IMR-90 (cell line): Measurements from ENCODE around the gene IGDCC3. TPM values are rescaled to one million over a fixed set of nuclear protein-coding genes. Genes with fewer than 3 reads are reported as not detected.

ENCODE experiments used
- ATAC-seq: fragments of 200-7000 bp; cut with Tn5 transposase; 2 replicates; pipeline ENCODE4 v1.9.1; 2020; ENCODE audit warnings: low read depth, mild to moderate bottlenecking, moderate library complexity
- BruUV-seq: library from RNA; stranded (reverse); fragments of 400-500 nt; replicated peaks from 2 replicates; lab custom pipeline; 2021; lab: Mats Ljungman, UMichigan
- CTCF ChIA-PET: fragments of 300-600 bp; formaldehyde crosslinking; extraction: SDS; loops from one replicate; lab custom pipeline; 2021; ENCODE audit warnings: antibody characterized with exemption; lab: Yijun Ruan, JAX
- POLR2A ChIA-PET: fragments of 300-600 bp; sonication (Branson Sonifier 250); formaldehyde crosslinking; loops from one replicate; lab custom pipeline; 2022; ENCODE audit warnings: antibody characterized with exemption; ENCODE audit not compliant: unreplicated experiment; lab: Charles Lee
- DNase-seq: peaks from one replicate; pipeline ENCODE4 v3.0.0; 2013
- H2AFZ ChIP-seq: replicated peaks from 2 replicates; pipeline ENCODE3; 2013; ENCODE audit warnings: low read length, mild to moderate bottlenecking; ENCODE audit not compliant: poor library complexity
- H2AK5ac ChIP-seq: 2 replicates; pipeline ENCODE4 v1.6.1; 2013; ENCODE audit warnings: low read depth, low read length, inconsistent platforms
- H2AK9ac ChIP-seq: replicated peaks from 2 replicates; pipeline ENCODE3; 2013; ENCODE audit warnings: mild to moderate bottlenecking, low read depth, low read length, moderate library complexity; ENCODE audit not compliant: poor library complexity
- H2BK120ac ChIP-seq: 2 replicates; pipeline ENCODE4 v1.6.1; 2013; ENCODE audit warnings: low read depth, low read length, inconsistent platforms
- H2BK15ac ChIP-seq: 3 replicates; pipeline ENCODE4 v1.6.1; 2013; ENCODE audit warnings: low read depth, low read length, inconsistent platforms
- H2BK20ac ChIP-seq: 2 replicates; pipeline ENCODE4 v1.6.1; 2013; ENCODE audit warnings: low read depth, mild to moderate bottlenecking, inconsistent platforms, low read length, moderate library complexity
- H2BK5ac ChIP-seq: 2 replicates; pipeline ENCODE4 v1.6.1; 2013; ENCODE audit warnings: mild to moderate bottlenecking, low read depth, low read length, inconsistent platforms; ENCODE audit not compliant: poor library complexity, severe bottlenecking
- H3K14ac ChIP-seq: replicated peaks from 2 replicates; pipeline ENCODE4 v1.6.1; 2013; ENCODE audit warnings: low read depth, low read length, inconsistent platforms
- H3K18ac ChIP-seq: 2 replicates; pipeline ENCODE4 v1.6.1; 2013; ENCODE audit warnings: low read depth, low read length, control low read depth
- H3K23ac ChIP-seq: 2 replicates; pipeline ENCODE4 v1.6.1; 2013; ENCODE audit warnings: low read depth, low read length, inconsistent platforms
- H3K27ac ChIP-seq: 2 replicates; pipeline ENCODE4 v1.5.1; 2013; ENCODE audit warnings: mild to moderate bottlenecking, control low read depth, low read length; ENCODE audit not compliant: insufficient read depth
- H3K27me3 ChIP-seq: 2 replicates; pipeline ENCODE4 v1.6.1; 2013; ENCODE audit warnings: low read length; ENCODE audit not compliant: control insufficient read depth, insufficient read depth
- H3K36me3 ChIP-seq: 2 replicates; pipeline ENCODE4 v1.6.1; 2013; ENCODE audit warnings: low read length, mixed read lengths; ENCODE audit not compliant: control insufficient read depth, insufficient read depth
- H3K4ac ChIP-seq: 2 replicates; pipeline ENCODE4 v1.6.1; 2013; ENCODE audit warnings: low read depth, low read length, inconsistent platforms
- H3K4me1 ChIP-seq: 2 replicates; pipeline ENCODE4 v1.6.1; 2013; ENCODE audit warnings: low read length, mixed read lengths; ENCODE audit not compliant: control insufficient read depth, insufficient read depth
- H3K4me2 ChIP-seq: 2 replicates; pipeline ENCODE4 v1.6.1; 2013; ENCODE audit warnings: low read depth, mild to moderate bottlenecking, control low read depth, low read length, moderate library complexity
- H3K4me3 ChIP-seq: 2 replicates; pipeline ENCODE4 v1.5.1; 2013; ENCODE audit warnings: low read depth, mild to moderate bottlenecking, control low read depth, low read length, moderate library complexity; ENCODE audit not compliant: insufficient read depth
- H3K56ac ChIP-seq: 2 replicates; pipeline ENCODE4 v1.6.1; 2013; ENCODE audit warnings: low read length, inconsistent platforms; ENCODE audit not compliant: insufficient read depth; ENCODE audit errors: extremely low read depth
- H3K79me1 ChIP-seq, 2 experiments: 2 replicates each; pipeline ENCODE4 v1.6.1; 2013; ENCODE audit warnings: low read length in 2 of 2, inconsistent platforms in 1 of 2, low read depth in 1 of 2
- H3K9ac ChIP-seq: 2 replicates; pipeline ENCODE4 v1.6.1; 2013; ENCODE audit warnings: low read depth, low read length, control low read depth
- H3K9me1 ChIP-seq: 2 replicates; pipeline ENCODE4 v1.6.1; 2013; ENCODE audit warnings: low read length, inconsistent platforms; ENCODE audit not compliant: insufficient read depth
- H3K9me3 ChIP-seq: 2 replicates; pipeline ENCODE4 v1.6.1; 2013; ENCODE audit warnings: low read length; ENCODE audit not compliant: control insufficient read depth, insufficient read depth
- H4K20me1 ChIP-seq: 2 replicates; pipeline ENCODE4 v1.6.1; 2013; ENCODE audit warnings: low read length, inconsistent platforms; ENCODE audit not compliant: insufficient read depth
- H4K5ac ChIP-seq: 2 replicates; pipeline ENCODE4 v1.6.1; 2013; ENCODE audit warnings: mild to moderate bottlenecking, low read depth, low read length, control low read depth
- H4K8ac ChIP-seq, 2 experiments: 2 replicates each; pipeline ENCODE4 v1.6.1; 2013; ENCODE audit warnings: low read depth in 2 of 2, low read length in 2 of 2, control low read depth in 1 of 2, inconsistent platforms in 1 of 2
- H4K91ac ChIP-seq: 2 replicates; pipeline ENCODE4 v1.6.1; 2013; ENCODE audit warnings: low read depth, low read length, inconsistent platforms; ENCODE audit not compliant: insufficient read depth
- CEBPB ChIP-seq: IDR thresholded peaks from 2 replicates; pipeline ENCODE4 v1.6.1; 2012; ENCODE audit warnings: low read depth, low read length, improper control_type of control experiment
- CHD1 ChIP-seq: IDR thresholded peaks from 2 replicates; pipeline ENCODE4 v1.6.1; 2012; ENCODE audit warnings: low read depth, low read length, improper control_type of control experiment
- CTCF ChIP-seq: conservative IDR thresholded peaks from 2 replicates; pipeline ENCODE4 v1.5.1; 2012; ENCODE audit warnings: mild to moderate bottlenecking, low read depth, low read length, improper control_type of control experiment
- FOS ChIP-seq: fragments of 150-350 bp; IDR thresholded peaks from 2 replicates; pipeline ENCODE4 v1.6.1; 2016; ENCODE audit warnings: low read depth, low read length
- MAFK ChIP-seq: IDR thresholded peaks from 2 replicates; pipeline ENCODE4 v1.6.1; 2012; ENCODE audit warnings: low read depth, low read length, improper control_type of control experiment
- MAZ ChIP-seq: IDR thresholded peaks from 2 replicates; pipeline ENCODE4 v1.6.1; 2012; ENCODE audit warnings: low read depth, mild to moderate bottlenecking, low read length, improper control_type of control experiment, moderate library complexity, borderline replicate concordance
- MXI1 ChIP-seq: IDR thresholded peaks from 2 replicates; pipeline ENCODE4 v1.6.1; 2012; ENCODE audit warnings: low read depth, mild to moderate bottlenecking, low read length, moderate library complexity, borderline replicate concordance
- NFE2L2 ChIP-seq: fragments of 150-350 bp; IDR thresholded peaks from 2 replicates; pipeline ENCODE4 v1.6.1; 2016; ENCODE audit warnings: low read depth, mild to moderate bottlenecking, low read length
- POLR2A ChIP-seq: IDR thresholded peaks from 2 replicates; pipeline ENCODE4 v1.6.1; 2012; ENCODE audit warnings: mild to moderate bottlenecking, low read depth, low read length
- RAD21 ChIP-seq: IDR thresholded peaks from 2 replicates; pipeline ENCODE4 v1.6.1; 2012; ENCODE audit warnings: low read length, improper control_type of control experiment
- RFX5 ChIP-seq: IDR thresholded peaks from 2 replicates; pipeline ENCODE4 v1.8.0; 2012; ENCODE audit warnings: low read depth, mild to moderate bottlenecking, low read length, moderate library complexity
- SMC3 ChIP-seq: fragments of 150-350 bp; IDR thresholded peaks from 2 replicates; pipeline ENCODE4 v1.6.1; 2016; ENCODE audit warnings: low read depth, mild to moderate bottlenecking, antibody characterized with exemption, low read length, moderate library complexity
- WGBS, 2 experiments: methylation state at CpG; one replicate each; pipeline versions ENCODE4 v1.1.5 to v1.1.7; 2013; ENCODE audit warnings: missing lambda C conversion rate in 2 of 2; ENCODE audit not compliant: insufficient read length in 1 of 2; ENCODE audit errors: extremely low coverage in 2 of 2; 5-methylcytosine and 5-hydroxymethylcytosine counted together
- dilution Hi-C: fragments of 300-500 bp; cut with HindIII; formaldehyde crosslinking; loops from one replicate; pipeline ENCODE4 v1.14.3; 2018; ENCODE audit warnings: low sequenced_read_pairs; ENCODE audit not compliant: unreplicated experiment
- in situ Hi-C: fragments of 300-500 bp; cut with MboI; formaldehyde crosslinking; loops from 3 replicates; pipeline ENCODE4 v1.14.3; 2019; ENCODE audit warnings: low sequenced_read_pairs, inconsistent platforms, mixed read lengths
- intact Hi-C: fragments of 100-400 bp; cut with micrococcal nuclease; formaldehyde crosslinking; loops from 2 replicates; pipeline ENCODE4 v1.10.0; 2022
- polyA plus RNA-seq, 3 experiments: library from polyadenylated mRNA; depleted of rRNA; stranded (reverse); fragments of >200 nt; gene quantifications; 2 replicates each; pipeline ENCODE4 v1.2.3, GENCODE V29; 2012; ENCODE audit warnings: low replicate concordance in 1 of 3
- total RNA-seq: library from RNA; depleted of rRNA; stranded (reverse); fragments of >200 nt; gene quantifications from 2 replicates; pipeline ENCODE4 v1.2.3, GENCODE V29; 2012
- TF ChIP-seq, protein P1 (sequence below): fragments of 150-350 bp; IDR thresholded peaks from 2 replicates; pipeline ENCODE4 v1.6.1; 2017; ENCODE audit warnings: mild to moderate bottlenecking, antibody characterized with exemption, low read length, low read depth
- TF ChIP-seq, protein P2 (sequence below): fragments of 150-350 bp; IDR thresholded peaks from 2 replicates; pipeline ENCODE4 v1.6.1; 2016; ENCODE audit warnings: low read depth, mild to moderate bottlenecking, low read length, moderate library complexity, borderline replicate concordance

Gene IGDCC3
- total and polyA plus RNA-seq, 2 of the 4 experiments (the other 2 are of a cell fraction): 0.18 to 0.19 TPM

GRCh38 chr15:65334586-65335231 is 43.1 kb downstream of the IGDCC3 start:
- no TSS peak for BruUV-seq
- Histone ChIP-seq H3K14ac (no peak overlapping the region), H3K36me3 (no peaks in the 10 kb centered on the region), H4K8ac (no peak overlapping the region), H3K18ac (no peak overlapping the region), H3K56ac (no peak overlapping the region), H3K27me3 (peaks cover 68% of the 10 kb centered on the region), H2AK9ac (no peak overlapping the region), H3K4me3 (no peak overlapping the region), H2BK15ac (no peak overlapping the region), H3K23ac (no peak overlapping the region), H3K4me2 (no peak overlapping the region), H3K79me1 (no peaks in the 10 kb centered on the region), H3K9me3 (no peaks in the 10 kb centered on the region), H3K27ac (no peak overlapping the region), H3K9ac (no peak overlapping the region), H3K4me1 (no peaks in the 10 kb centered on the region), H3K9me1 (no peaks in the 10 kb centered on the region), H2AK5ac (no peak overlapping the region), H2BK5ac (no peak overlapping the region), H4K91ac (no peak overlapping the region), H3K4ac (no peak overlapping the region), H2BK120ac (no peak overlapping the region), H2AFZ (no peak overlapping the region), H4K20me1 (no peaks in the 10 kb centered on the region), H4K5ac (no peak overlapping the region), H2BK20ac (no peak overlapping the region)
- no peak for TF ChIP-seq NFE2L2
- TF ChIP-seq, protein P1, sequence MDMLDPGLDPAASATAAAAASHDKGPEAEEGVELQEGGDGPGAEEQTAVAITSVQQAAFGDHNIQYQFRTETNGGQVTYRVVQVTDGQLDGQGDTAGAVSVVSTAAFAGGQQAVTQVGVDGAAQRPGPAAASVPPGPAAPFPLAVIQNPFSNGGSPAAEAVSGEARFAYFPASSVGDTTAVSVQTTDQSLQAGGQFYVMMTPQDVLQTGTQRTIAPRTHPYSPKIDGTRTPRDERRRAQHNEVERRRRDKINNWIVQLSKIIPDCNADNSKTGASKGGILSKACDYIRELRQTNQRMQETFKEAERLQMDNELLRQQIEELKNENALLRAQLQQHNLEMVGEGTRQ: no peak
- no peak for TF ChIP-seq RFX5
- TF ChIP-seq, protein P2, sequence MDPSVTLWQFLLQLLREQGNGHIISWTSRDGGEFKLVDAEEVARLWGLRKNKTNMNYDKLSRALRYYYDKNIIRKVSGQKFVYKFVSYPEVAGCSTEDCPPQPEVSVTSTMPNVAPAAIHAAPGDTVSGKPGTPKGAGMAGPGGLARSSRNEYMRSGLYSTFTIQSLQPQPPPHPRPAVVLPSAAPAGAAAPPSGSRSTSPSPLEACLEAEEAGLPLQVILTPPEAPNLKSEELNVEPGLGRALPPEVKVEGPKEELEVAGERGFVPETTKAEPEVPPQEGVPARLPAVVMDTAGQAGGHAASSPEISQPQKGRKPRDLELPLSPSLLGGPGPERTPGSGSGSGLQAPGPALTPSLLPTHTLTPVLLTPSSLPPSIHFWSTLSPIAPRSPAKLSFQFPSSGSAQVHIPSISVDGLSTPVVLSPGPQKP: no peak
- TF ChIP-seq CHD1: no peak
- TF ChIP-seq MAZ: no peak
- no peak for TF ChIP-seq CEBPB
- TF ChIP-seq MAFK: no peak
- TF ChIP-seq CTCF: no peak
- TF ChIP-seq RAD21: no peak
- no peak for TF ChIP-seq POLR2A
- TF ChIP-seq FOS: no peak
- TF ChIP-seq SMC3: no peak
- no peak for TF ChIP-seq MXI1
- WGBS, 2 experiments: 68% methylated on average over 3 of the region's 20 CpGs; no CpG with 5 or more reads in 1 of the 2 experiments
- intact Hi-C loops: no loop called here
- in situ Hi-C loops: no loop called here
- ChIA-PET CTCF (no interaction called here), POLR2A (no interaction called here)
- no peak for DNase-seq
- no peak for ATAC-seq
- dilution Hi-C loops: no loop called here
